HG03280 (cell line): ENCODE results near the gene OLA1.

Experiments
- ATAC-seq: cut with Tn5 transposase; IDR thresholded peaks from one replicate; pipeline ENCODE4 v1.9.1; 2021; ENCODE audit warnings: mild to moderate bottlenecking, moderate library complexity; ENCODE audit not compliant: unreplicated experiment

The OLA1 gene

DNA sequence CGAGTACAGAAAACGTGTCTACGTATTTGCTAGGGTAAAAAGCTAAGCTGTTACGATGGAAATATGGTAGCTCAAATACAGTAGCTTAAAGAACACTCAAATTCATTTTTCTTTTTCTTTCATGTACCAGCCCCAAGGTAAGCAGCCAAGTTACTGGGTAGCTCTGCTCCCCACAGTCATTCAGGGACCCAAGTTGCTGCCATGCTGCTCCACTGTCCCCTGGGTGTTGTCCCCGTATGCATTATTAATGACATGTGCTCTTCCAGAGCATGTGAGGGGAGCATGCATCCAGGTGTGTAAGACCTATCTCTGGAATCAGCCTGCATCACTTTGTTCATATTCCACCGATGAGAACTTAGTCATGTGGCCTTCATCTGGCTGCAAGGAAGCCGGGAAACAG, 178.1 kb downstream of the OLA1 start:
- no peak for ATAC-seq

- no peak for ATAC-seq
Measured at GRCh38 chr2:174067815-174068214, 180.5 kb downstream of the OLA1 start.

- no peak for ATAC-seq
Measured at GRCh38 chr2:174066871-174067270, 181.5 kb downstream of the OLA1 start.

GRCh38 chr2:174063492-174064092, 184.7 kb downstream of the OLA1 start:
- ATAC-seq, result no peak

DNA sequence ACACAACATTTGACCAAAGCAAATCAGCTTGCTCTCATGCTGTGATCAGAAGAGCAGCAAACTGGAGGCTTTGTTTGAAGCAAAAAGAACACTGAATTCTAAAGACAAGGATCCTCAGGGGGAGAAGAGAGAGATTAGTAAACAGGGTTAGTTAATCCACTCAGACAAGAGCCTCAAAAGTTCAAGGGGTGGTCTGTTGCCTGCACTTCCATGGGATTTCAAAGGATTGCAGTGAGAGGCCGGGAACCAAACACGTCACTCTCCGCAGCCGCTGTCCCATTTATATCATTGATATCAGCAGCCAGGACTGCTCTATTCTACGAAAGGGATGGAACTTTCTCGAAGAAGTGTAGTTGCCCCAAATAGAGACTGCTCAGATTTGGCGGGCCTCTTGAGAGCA, 185.4 kb downstream of the OLA1 start:
- ATAC-seq, result no peak

DNA sequence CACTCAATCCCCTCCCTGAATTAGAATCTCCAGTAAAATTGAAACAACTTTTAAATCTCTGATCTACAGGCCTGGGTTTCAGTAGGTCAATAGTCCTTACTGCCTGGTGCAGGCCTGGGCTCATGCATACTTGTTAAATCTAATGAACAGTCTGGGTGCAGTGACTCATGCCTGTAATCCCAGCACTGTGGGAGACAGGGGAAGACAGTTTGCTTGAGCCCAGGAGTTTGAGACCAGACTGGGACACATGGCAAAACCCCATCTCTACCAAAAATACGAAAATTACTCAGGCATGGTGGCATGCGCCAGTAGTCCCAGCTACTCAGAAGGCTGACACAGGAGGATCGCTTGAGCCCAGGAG, 188.5 kb downstream of the OLA1 start:
- no peak for ATAC-seq

DNA sequence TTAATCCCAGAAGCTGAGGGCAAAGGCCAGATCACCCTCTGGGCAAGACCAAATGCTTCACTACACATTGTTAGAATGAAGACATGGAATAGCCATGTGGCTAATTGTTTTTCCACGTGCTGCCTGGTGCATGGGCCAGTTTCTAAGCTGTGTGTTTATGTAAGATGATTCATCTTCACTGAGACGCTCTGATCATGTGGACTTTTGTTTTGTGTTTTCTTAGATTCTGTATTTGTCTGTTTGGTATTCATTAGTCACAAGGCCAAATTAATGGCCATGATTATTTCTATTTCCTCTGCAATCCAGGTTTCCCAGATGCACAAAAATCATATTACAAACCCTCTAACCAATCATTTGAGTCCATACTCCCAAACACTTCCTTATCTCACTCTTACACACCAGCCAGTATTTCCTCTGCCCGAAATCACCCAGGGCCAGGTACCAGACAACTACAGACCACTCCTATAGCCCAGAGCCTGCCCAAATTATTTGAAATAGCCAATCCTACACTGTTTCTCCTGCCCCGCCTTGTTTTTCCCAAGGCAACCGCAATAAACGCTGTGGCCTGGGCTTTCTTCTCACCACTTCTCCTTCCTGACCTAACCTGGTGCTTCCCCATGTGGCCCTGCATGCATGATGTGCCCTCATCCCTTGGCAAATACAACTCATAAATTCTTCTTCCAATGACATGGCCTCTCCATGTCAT, 189.0 kb downstream of the OLA1 start:
- no peak for ATAC-seq

DNA sequence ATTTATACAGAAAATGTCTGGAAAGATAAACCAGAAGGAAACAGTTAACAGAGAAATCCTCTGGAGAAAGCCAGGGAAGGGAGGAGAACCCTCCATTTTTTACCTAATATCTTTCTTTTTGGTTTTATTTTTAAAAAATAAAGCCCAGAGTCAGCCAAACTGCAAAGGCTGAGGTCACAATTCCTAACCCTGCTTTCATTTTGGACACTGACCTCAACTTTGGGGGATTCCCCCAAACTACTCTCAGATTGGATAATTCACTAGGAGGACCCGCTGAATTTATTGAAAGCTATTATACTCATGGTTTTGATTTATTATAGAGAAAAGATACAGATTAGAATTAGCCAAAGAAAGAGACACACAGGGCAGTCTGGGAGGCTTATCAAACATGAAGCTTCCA, 189.9 kb downstream of the OLA1 start:
- ATAC-seq, result no peak

GRCh38 chr2:174058026-174058425, 190.3 kb downstream of the OLA1 start:
- ATAC-seq, result no peak

- no peak for ATAC-seq
Measured at GRCh38 chr2:174054926-174055325, 193.4 kb downstream of the OLA1 start.

GRCh38 chr2:174053355-174054151, 194.8 kb downstream of the OLA1 start:
- ATAC-seq, result no peak

DNA sequence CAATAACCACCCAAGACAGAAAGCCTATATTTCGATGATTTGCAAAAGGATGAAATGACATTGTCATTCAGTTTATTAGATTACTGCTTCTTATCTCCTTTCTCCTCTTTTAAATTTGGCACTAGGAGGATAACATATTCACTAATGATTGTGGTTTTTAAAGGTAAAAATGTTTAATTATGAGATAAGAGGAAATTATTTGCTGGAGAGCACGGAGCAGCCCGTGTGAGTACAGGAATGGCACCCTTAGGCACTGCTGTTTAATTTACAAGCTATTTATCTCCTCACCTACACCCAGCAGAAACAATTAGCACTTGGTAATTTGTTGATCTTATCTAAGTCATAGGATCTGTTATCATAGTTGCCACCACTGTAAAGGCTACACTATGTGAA, 195.8 kb downstream of the OLA1 start:
- ATAC-seq, result no peak

DNA sequence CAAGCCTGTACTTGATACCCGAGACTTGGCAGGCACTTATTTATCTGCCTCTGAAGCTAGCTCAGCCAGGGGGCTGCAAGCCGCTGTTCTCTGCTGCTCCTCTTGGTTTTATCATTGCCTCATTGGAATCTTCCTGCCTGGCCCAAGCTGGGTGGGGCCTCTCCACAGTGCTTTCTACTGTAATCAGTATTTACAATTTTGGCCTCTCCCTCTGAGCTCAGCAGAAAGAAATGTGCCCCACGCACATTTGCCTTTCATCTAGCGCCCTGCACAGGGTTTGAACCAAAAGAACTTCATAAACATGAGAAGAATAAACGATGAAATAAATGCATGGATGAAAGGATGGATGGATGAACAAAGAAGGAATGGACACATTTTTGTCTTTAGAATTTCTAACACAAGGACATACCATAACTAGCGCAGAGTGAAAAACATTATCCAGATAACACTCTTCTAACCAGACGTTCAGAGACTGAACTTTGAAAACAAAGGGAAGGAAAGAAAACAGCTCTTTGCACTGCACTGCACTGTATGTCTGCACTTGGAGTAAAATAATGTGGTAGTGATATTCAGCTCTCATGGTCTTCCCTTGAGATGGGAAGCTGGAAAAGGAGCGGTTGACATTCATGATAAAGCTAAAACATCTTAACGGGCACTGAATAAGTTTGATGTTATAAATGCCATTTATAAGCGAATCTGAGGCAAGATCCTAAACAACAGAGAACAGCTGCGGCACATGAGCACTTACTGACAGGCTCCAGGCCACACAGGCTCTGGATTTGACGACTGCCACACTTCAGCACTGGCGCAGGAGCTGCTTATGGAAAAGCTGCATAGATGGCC, 196.4 kb downstream of the OLA1 start:
- ATAC-seq, result no peak

DNA sequence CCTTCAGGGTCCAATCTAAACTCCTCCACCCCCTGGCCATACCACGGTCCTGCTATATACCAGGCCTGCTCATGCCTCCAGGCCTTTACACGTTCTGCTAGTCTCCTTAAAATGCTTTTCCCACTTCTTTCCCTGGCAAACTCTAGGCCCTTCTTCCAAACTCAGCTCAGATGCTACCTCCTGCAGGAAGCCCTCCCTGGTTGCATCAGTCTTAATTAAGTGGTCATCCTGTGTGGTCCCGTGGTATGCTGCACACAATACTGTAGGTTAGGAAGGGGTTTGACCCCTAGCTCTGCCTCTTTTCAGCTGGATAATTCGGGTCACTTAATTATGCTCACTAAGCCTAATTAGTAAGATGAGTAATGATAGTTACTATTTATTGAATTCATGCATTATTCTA, 197.3 kb downstream of the OLA1 start:
- no peak for ATAC-seq

DNA sequence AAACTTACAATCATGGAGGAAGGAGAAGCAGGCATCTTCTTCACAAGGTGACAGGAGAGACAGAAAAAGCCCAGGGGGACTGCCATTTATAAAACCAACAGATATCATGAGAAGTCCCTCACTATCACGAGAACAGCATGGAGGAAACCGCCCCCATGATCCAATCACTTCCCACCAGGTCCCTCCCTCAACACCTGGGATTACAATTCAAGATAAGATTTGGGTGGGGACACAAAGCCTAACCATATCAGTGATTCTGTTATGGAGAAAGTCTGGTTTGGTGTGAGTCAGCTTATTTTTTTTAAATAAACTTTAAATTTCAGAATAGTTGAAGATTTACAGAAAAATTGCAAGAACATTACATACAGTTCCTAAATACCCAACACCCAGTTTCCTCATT, 198.4 kb downstream of the OLA1 start:
- no peak for ATAC-seq

DNA sequence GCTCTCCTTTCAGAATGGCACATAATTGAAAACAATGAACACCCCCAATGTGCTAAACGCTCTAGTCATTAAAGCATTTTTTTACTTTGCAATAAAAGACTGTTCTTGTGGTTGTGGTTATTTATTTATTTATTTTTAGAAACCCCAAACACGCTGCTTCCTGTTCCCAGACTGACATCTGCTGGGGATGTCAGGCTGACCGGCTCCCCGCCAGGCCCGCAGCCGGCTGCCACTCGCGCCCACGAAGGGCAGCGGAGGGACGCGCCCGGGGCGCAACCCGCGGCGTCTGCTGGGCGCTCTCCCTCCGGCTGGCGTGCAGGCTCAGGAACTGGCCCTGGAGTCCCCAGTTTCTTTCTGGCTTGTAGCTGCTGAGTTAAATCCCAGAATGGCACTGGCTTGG, 200.1 kb downstream of the OLA1 start:
- ATAC-seq, result no peak

GRCh38 chr2:174047746-174048145, 200.6 kb downstream of the OLA1 start:
- no peak for ATAC-seq

DNA sequence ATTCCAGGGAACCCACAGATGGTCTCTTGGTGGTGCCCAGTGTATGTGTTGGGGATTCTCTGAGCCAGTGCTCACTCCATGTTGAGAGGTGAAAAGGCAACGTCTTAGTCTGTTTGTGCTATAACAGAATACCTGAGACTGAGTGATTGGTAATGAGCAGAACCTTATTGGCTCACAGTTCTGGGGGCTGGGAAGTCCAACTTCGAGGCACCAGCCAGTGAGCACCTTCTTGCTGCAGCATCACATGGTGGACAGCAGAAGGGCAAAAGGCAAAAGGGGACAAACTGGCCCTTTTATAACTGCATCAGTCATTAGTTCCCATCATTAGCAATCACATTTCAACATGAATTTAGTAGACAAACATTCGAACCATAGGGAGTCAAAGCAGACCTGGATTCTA, 202.2 kb downstream of the OLA1 start:
- no peak for ATAC-seq

GRCh38 chr2:174044556-174044955, 203.8 kb downstream of the OLA1 start:
- no peak for ATAC-seq

DNA sequence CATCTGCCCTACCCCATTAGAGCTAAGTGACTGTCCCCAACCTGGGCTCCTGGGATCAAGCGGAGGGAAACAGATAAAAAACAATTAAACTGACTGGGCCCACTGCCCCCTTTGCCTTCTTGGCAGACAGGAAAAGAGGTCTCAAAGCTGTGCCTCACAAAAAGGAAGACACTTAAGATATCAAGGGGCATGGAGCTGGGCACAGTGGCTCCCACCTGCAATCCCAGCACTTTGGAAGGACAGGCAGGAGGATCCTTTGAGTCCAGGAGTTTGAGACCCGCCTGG, 208.0 kb downstream of the OLA1 start:
- no peak for ATAC-seq

- ATAC-seq, result peak; percentile 85
Measured at GRCh38 chr2:174039551-174040416, 208.5 kb downstream of the OLA1 start.
